Heart right ventricle (tissue), 16 donors: Measurements from ENCODE around the gene HSPBP1. TPM values are rescaled to one million over a fixed set of nuclear protein-coding genes. Genes with fewer than 3 reads are reported as not detected.

Experiments used
- ATAC-seq, 8 donors: fragments of 200-7000 bp; cut with Tn5 transposase; one replicate each; pipeline ENCODE4 v1.9.1; 2020; ENCODE audit warnings: mild to moderate bottlenecking in 8 of 8, moderate library complexity in 8 of 8, moderate number of reproducible peaks in 1 of 8
- DNase-seq, 2 donors: peaks; one replicate each; pipeline ENCODE4 v3.0.0-alpha.2; 2020
- H3K27ac ChIP-seq, 10 donors: fragments of 200-600 bp; sonication (generic) in 2 of 10; one replicate each; pipeline versions ENCODE4 v1.5.0 to v1.8.0; 2020 to 2022; ENCODE audit warnings: mild to moderate bottlenecking in 3 of 10
- H3K27me3 ChIP-seq, 7 donors: fragments of 200-600 bp; one replicate each; pipeline ENCODE4 v1.8.0; 2021 to 2022; ENCODE audit warnings: mild to moderate bottlenecking in 2 of 7
- H3K36me3 ChIP-seq, 9 donors: fragments of 200-600 bp; sonication (generic) in 1 of 9; one replicate each; pipeline versions ENCODE4 v1.5.0 to v1.8.0; 2020 to 2022; ENCODE audit warnings: mild to moderate bottlenecking in 2 of 9
- H3K4me1 ChIP-seq, 9 donors: fragments of 200-600 bp; sonication (generic) in 1 of 9; one replicate each; pipeline versions ENCODE4 v1.5.0 to v1.8.0; 2020 to 2022; ENCODE audit warnings: mild to moderate bottlenecking in 4 of 9
- H3K4me3 ChIP-seq, 10 donors: fragments of 200-600 bp; sonication (generic) in 2 of 10; one replicate each; pipeline versions ENCODE4 v1.5.0 to v1.8.0; 2020 to 2022; ENCODE audit warnings: mild to moderate bottlenecking in 7 of 10, moderate library complexity in 2 of 10
- H3K9me3 ChIP-seq, 11 donors: fragments of 200-600 bp in 10 of 11; sonication (generic) in 2 of 11; one replicate each; pipeline versions ENCODE4 v1.5.0 to v1.8.0; 2013 to 2022; ENCODE audit warnings: mild to moderate bottlenecking in 2 of 11, control low read depth in 1 of 11, moderate library complexity in 1 of 11
- CTCF ChIP-seq, 9 donors: fragments of 200-600 bp; sonication (generic) in 2 of 9; IDR thresholded peaks; one replicate each; pipeline versions ENCODE4 v1.5.0 to v1.8.0; 2021 to 2022; ENCODE audit warnings: antibody characterized with exemption in 9 of 9, mild to moderate bottlenecking in 5 of 9, moderate library complexity in 1 of 9
- WGBS, 2 donors: extraction: QIAGEN DNeasy Blood & Tissue Kit; methylation state at CpG; one replicate each; pipeline ENCODE4 v1.1.7; 2013; ENCODE audit warnings: inconsistent platforms in 1 of 2; 5-methylcytosine and 5-hydroxymethylcytosine counted together
- intact Hi-C, 10 donors: fragments of 100-400 bp; cut with DNase I; formaldehyde crosslinking; loops; one replicate each; pipeline versions ENCODE4 v1.11.1 to v1.14.2; 2022
- polyA plus RNA-seq, 2 donors: library from polyadenylated mRNA; stranded (reverse); fragments of 200-250 nt; gene quantifications; one replicate each; pipeline ENCODE4 v1.2.3, GENCODE V29; 2013
- total RNA-seq, 10 donors: library from RNA; stranded (reverse); fragmentation: NEBNext Ultra II Directional in 3 of 10; extraction: Animal tissue kit (Norgen Biotek cat#: 25700) in 3 of 10; gene quantifications; one replicate each; pipeline versions ENCODE4 v1.2.1 to v1.2.4, GENCODE V29; 2021 to 2023
- donor health status: Arrhythmogenic right ventricular cardiomyopathy.
- donor health status: ischemic (EF 13 %, LVEDD 7.1; RV severe dilation, severe dysfunction).
- donor health status: healthy with polysubstance abuse.
- donor health status: DM: no; HTN: yes; CAD: no.
- donor health status: DM: no; HTN: no; CAD: no.
- donor health status: ischemic (EF 25% LVEDD 6.9; RV normal size, moderate dysfunction).
- donor health status: ischemic (EF 25% LVEDD 5.7; RV mildly dilated, moderate dysfunction).
- donor health status: healthy.
- donor health status: DM: yes; HTN: yes; CAD: no.
- donor health status: Ischemic cardiomyopathy.
- donor health status: ischemic (EF 35%, LVEDD 5.7; RV mildly dilated, moderate dysfunction).
- donor health status: nonischemic (EF 11% LVEDD 7.7; RV severe dilation, severe dysfunction).
- donor health status: DM: yes; HTN: yes; CAD: no.
- donor health status: PGD.
- donor health status: ischemic (EF 29% LVEDD 5.4; RV normal size, mild dysfunction).
- donor health status: nonischemic (EF 23%, LVEDD 6.1; RV moderate dilation, normal function).

The HSPBP1 gene
- total and polyA plus RNA-seq, 12 donors = 26.7 to 83.7 (median 32.6) TPM

- intact Hi-C loops = loop anchor here in 1 of 10 donors (5.0 kb wide), 1 partner anchor 40 kb away; the partner anchor contains the start of gene GARIN5B
- Histone ChIP-seq H3K36me3 (peaks cover 0 to 8% (median 0%) of the 10 kb centered on the region in 9 donors), H3K4me3 (peak overlapping the region in 1 of 10 donors; percentile 37), H3K27ac (peak overlapping the region in 1 of 10 donors; percentile 52), H3K9me3 (no peaks in the 10 kb centered on the region), H3K4me1 (peaks cover 0 to 11% (median 0%) of the 10 kb centered on the region in 9 donors), H3K27me3 (peaks cover 0 to 18% (median 0%) of the 10 kb centered on the region in 7 donors)
- WGBS, 2 donors = 58% methylated on average over 12 of the region's 12 CpGs
- ATAC-seq (no peak), DNase-seq (no peak)
- no peak for TF ChIP-seq CTCF (IDR thresholded peaks at IDR 0.05)
Measured at GRCh38 chr19:55322204-55322885, 42.4 kb upstream of the HSPBP1 start.

GRCh38 chr19:55321466-55322137, 41.7 kb upstream of the HSPBP1 start:
- Histone ChIP-seq H3K27me3 (peaks cover 0 to 18% (median 0%) of the 10 kb centered on the region in 7 donors), H3K4me1 (peaks cover 0 to 9% (median 0%) of the 10 kb centered on the region in 9 donors), H3K36me3 (peaks cover 0 to 15% (median 0%) of the 10 kb centered on the region in 9 donors), H3K4me3 (peak overlapping the region in 1 of 10 donors; percentile 37), H3K9me3 (no peaks in the 10 kb centered on the region), H3K27ac (no peak overlapping the region)
- ATAC-seq = no peak
- TF ChIP-seq CTCF (IDR thresholded peaks at IDR 0.05) = no peak
- intact Hi-C loops = loop anchor here in 1 of 10 donors (5.0 kb wide), 1 partner anchor 41 kb away; the partner anchor contains the start of gene GARIN5B
- no peak for DNase-seq
- WGBS, 2 donors = 70 to 78% methylated on average over 9 of the region's 9 CpGs

- Histone ChIP-seq H3K36me3 (peaks cover 0 to 22% (median 0%) of the 10 kb centered on the region in 9 donors), H3K4me1 (peaks cover 0 to 9% (median 0%) of the 10 kb centered on the region in 9 donors), H3K9me3 (no peaks in the 10 kb centered on the region), H3K4me3 (no peak overlapping the region), H3K27ac (no peak overlapping the region), H3K27me3 (peaks cover 0 to 18% (median 0%) of the 10 kb centered on the region in 7 donors)
- ATAC-seq = no peak
- intact Hi-C loops = loop anchor here in 1 of 10 donors (5.0 kb wide), 1 partner anchor 41 kb away; the partner anchor contains the start of gene GARIN5B
- WGBS, 2 donors = 75 to 86% methylated on average over 8 of the region's 8 CpGs
- TF ChIP-seq CTCF (IDR thresholded peaks at IDR 0.05) = no peak
- DNase-seq = no peak
Measured at GRCh38 chr19:55320844-55321419, 41.0 kb upstream of the HSPBP1 start.

- 9 to 16% methylated on average over 21 of the region's 21 CpGs for WGBS, 2 donors
- intact Hi-C loops = loop anchor here in 1 of 10 donors (5.0 kb wide), 1 partner anchor 43 kb away; the partner anchor contains the start of gene GARIN5B
Measured at GRCh38 chr19:55319785-55320184, 39.9 kb upstream of the HSPBP1 start.

More at GRCh38 chr19:55319785-55320184, 39.9 kb upstream of the HSPBP1 start:
- DNase-seq = peak; percentile 44 to 55
- peaks cover 0 to 27% (median 0%) of the 10 kb centered on the region in 9 donors for H3K36me3 ChIP-seq
- H3K4me3 ChIP-seq = no peak overlapping the region
- no peak for TF ChIP-seq CTCF (IDR thresholded peaks at IDR 0.05)
- no peaks in the 10 kb centered on the region for H3K9me3 ChIP-seq
- H3K4me1 ChIP-seq = peaks cover 0 to 9% (median 0%) of the 10 kb centered on the region in 9 donors
- H3K27ac ChIP-seq = no peak overlapping the region
- H3K27me3 ChIP-seq = peaks cover 0 to 14% (median 0%) of the 10 kb centered on the region in 7 donors
- ATAC-seq = peak; percentile 38 to 89 (median 72)
